ENCODE data around the gene WNT11. TPM values are rescaled to one million over a fixed set of nuclear protein-coding genes. Genes with fewer than 3 reads are reported as not detected.

Gene WNT11
- total and polyA plus RNA-seq, 7 donors, result 4.5 to 13.0 (median 6.5) TPM

DNA sequence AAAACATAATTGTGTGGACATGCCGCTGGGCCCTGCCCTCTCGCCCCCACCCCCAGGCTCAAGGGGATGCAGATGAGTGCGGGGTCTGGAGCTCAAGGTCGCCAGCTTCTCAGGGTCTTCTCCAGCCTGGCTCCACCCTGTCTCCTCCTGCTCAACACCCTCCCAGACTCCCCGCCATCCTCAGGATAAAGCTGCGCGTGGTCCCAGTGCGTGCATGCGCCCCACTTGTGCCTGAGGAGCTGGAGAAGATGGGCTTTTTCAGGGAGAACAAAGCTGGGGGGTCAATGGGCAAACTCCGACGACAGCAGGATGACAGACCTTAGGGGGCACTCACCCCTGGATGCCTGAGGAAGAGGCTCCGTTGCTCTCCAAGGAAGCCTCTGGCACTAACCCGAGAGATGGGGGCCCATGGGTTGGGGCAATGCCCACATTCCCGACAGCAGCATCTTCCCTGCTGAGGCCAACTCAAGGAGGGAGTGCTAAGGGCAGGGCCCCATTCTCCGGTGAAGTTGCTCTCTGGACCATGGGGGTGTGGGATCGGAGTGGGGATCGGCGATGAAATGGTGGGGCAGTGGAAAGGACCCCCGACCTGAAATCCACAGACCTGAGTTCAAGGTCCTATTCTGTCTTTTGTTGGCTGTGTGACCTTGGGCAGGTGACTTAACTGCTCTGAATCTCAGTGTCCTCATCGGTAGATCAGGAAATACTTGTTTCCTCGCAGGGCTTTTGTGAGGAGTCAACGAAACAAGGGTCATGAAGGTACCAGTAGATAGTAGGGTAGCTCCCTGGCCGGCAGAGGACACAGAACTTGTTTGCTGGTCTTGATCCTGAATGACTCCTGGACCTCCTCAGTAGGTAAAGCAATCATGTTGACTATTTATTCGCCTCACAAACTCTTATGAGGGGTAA lies 47.7 kb downstream of the WNT11 start:
- TF ChIP-seq, protein P1, sequence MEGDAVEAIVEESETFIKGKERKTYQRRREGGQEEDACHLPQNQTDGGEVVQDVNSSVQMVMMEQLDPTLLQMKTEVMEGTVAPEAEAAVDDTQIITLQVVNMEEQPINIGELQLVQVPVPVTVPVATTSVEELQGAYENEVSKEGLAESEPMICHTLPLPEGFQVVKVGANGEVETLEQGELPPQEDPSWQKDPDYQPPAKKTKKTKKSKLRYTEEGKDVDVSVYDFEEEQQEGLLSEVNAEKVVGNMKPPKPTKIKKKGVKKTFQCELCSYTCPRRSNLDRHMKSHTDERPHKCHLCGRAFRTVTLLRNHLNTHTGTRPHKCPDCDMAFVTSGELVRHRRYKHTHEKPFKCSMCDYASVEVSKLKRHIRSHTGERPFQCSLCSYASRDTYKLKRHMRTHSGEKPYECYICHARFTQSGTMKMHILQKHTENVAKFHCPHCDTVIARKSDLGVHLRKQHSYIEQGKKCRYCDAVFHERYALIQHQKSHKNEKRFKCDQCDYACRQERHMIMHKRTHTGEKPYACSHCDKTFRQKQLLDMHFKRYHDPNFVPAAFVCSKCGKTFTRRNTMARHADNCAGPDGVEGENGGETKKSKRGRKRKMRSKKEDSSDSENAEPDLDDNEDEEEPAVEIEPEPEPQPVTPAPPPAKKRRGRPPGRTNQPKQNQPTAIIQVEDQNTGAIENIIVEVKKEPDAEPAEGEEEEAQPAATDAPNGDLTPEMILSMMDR (IDR thresholded peaks at IDR 0.05), result no peak
- H3K4me1 ChIP-seq, result peaks cover 8% of the 10 kb centered on the region
- H3K9me3 ChIP-seq, result no peaks in the 10 kb centered on the region
- no peaks in the 10 kb centered on the region for H3K27me3 ChIP-seq (ENCODE audit: insufficient read depth in 3 of 3, low read length in 2 of 3)
- WGBS, 3 donors, result 86 to 94% (median 90%) methylated on average over 23 to 24 of the region's 24 CpGs
- ATAC-seq (no peak), DNase-seq (no peak)
- H3K36me3 ChIP-seq (ENCODE audit: insufficient read depth in 1 of 2, low read depth in 1 of 2), result no peaks in the 10 kb centered on the region
- H3K27ac ChIP-seq, result no peak overlapping the region
- no peak overlapping the region for H3K4me3 ChIP-seq
- intact Hi-C loops (cut with DNase I), result loop anchor here in 1 of 2 donors (10.0 kb wide), 1 partner anchor 354 kb away; no protein-coding TSS in a partner anchor

DNA sequence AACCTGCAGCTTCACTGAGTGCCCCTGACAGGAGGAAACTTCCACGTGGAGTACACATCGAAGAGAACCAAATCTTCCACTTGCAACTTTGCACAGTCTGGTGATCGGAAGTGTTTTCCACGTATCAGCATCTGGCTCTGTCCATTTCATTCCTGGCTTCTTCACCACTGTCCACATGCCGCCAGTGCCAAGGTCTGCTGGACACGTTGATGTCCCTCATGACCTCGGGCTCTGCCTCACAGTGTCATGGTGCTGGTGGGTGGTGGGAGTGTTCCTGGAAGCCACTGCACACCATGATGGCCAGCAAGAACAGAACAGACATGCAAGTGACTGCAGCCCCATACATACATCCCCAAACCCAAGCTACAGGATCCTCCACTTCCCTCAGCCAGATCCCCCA lies 48.4 kb downstream of the WNT11 start:
- no peaks in the 10 kb centered on the region for H3K36me3 ChIP-seq (ENCODE audit: insufficient read depth in 1 of 2, low read depth in 1 of 2)
- no peak overlapping the region for H3K4me3 ChIP-seq
- H3K4me1 ChIP-seq, result peaks cover 8% of the 10 kb centered on the region
- ATAC-seq, result peak in 1 of 4 donors; percentile 51
- intact Hi-C loops (cut with DNase I), result loop anchor here in 1 of 2 donors (10.0 kb wide), 1 partner anchor 353 kb away; no protein-coding TSS in a partner anchor
- H3K9me3 ChIP-seq, result no peaks in the 10 kb centered on the region
- TF ChIP-seq, protein P1 (IDR thresholded peaks at IDR 0.05), result no peak
- no peaks in the 10 kb centered on the region for H3K27me3 ChIP-seq (ENCODE audit: insufficient read depth in 3 of 3, low read length in 2 of 3)
- 30 to 41% (median 30%) methylated on average over 7 of the region's 7 CpGs for WGBS, 3 donors
- no peak overlapping the region for H3K27ac ChIP-seq
- DNase-seq, result no peak

DNA sequence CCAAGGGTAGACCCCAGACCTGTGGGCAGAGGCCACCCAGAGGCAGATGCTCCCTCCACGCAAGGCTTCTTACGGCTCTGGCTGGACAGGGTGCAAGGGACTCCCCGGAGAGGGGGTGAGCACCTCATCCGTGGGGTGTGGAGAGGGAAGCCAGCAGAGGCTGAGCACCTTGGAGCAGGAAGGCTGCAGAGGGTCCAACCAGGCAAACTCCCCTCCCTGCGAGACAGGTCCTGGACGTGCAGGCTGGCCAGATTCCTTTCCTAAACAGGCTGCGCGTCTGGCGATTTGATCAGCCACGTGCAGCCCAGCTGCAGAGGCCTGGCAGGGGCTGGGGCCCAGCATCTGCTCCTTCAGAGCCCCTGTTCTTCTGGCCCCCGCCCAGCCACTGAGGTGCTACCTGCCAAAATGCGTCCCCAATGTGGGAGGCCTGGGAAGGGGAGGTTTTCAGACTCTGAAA lies 49.3 kb downstream of the WNT11 start:
- ATAC-seq, result no peak

DNA sequence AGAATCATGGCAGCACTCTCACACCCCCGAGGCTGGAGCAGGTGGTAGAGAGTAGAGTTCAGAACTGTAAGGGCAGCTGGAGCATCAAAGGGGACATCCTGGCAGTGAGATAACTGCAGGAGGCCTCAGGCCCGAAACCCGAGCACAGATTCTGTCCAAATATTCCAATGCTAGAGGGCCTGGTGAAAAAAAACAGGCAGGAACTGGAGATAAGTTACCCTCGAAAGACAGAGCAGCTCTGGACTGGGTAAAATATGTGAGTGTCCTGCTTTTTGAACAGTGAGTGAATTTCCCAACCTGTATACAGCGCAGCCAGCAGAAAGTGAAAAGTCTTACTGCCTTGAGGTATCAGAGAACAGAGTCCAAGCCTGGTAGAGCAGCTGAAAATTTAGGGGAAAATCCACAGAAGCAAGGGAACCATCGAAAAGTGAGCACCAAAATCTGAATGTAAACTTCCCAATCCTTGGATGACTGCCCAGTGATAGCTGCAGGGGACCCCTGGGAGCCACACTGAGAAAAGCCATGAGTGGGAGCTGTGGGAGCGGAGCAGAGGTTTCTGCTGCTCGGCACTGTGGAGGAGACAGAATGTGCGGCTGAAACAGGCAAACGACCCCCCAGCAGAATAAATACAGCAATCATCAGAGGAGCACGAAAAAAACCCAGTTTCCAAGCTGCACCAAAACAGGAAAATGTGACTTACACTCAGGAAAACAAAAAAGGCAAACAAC lies 50.6 kb downstream of the WNT11 start:
- DNase-seq (no peak), ATAC-seq (no peak)
- Histone ChIP-seq H3K4me1 (peaks cover 8% of the 10 kb centered on the region), H3K27ac (no peak overlapping the region), H3K36me3 (ENCODE audit: insufficient read depth in 1 of 2, low read depth in 1 of 2) (no peaks in the 10 kb centered on the region), H3K9me3 (no peaks in the 10 kb centered on the region), H3K27me3 (ENCODE audit: insufficient read depth in 3 of 3, low read length in 2 of 3) (no peaks in the 10 kb centered on the region), H3K4me3 (no peak overlapping the region)
- TF ChIP-seq, protein P1 (IDR thresholded peaks at IDR 0.05), result no peak
- 84 to 85% (median 85%) methylated on average over 11 of the region's 11 CpGs for WGBS, 3 donors
- intact Hi-C loops (cut with DNase I), result loop anchor here in 1 of 2 donors (10.0 kb wide), 1 partner anchor 351 kb away; no protein-coding TSS in a partner anchor

More for the DNA sequence above, 49.3 kb downstream of the WNT11 start:
- Histone ChIP-seq H3K36me3 (ENCODE audit: insufficient read depth in 1 of 2, low read depth in 1 of 2) (no peaks in the 10 kb centered on the region), H3K27ac (no peak overlapping the region), H3K4me3 (no peak overlapping the region), H3K27me3 (ENCODE audit: insufficient read depth in 3 of 3, low read length in 2 of 3) (no peaks in the 10 kb centered on the region), H3K4me1 (peaks cover 11% of the 10 kb centered on the region), H3K9me3 (no peaks in the 10 kb centered on the region)
- intact Hi-C loops (cut with DNase I), result loop anchor here in 1 of 2 donors (10.0 kb wide), 1 partner anchor 352 kb away; no protein-coding TSS in a partner anchor
- DNase-seq, result no peak
- TF ChIP-seq, protein P1 (IDR thresholded peaks at IDR 0.05), result no peak
- 65 to 74% (median 71%) methylated on average over 12 of the region's 12 CpGs for WGBS, 3 donors
